Fibroblast of skin of right biceps (primary cell): ENCODE results near the gene EPHB2.
"Not testable (repeated sequence)": the region's sequence is repeated elsewhere in the genome, so short reads cannot be mapped to it uniquely, and the experiment has no call there.

Experiments used
- DNase-seq: peaks from one replicate; pipeline ENCODE4 v3.0.0-alpha.2; 2013

EPHB2 gene

GRCh38 chr1:22824466-22824865 is 113.8 kb downstream of the EPHB2 start:
- no peak for DNase-seq

GRCh38 chr1:22824975-22825374 is 114.3 kb downstream of the EPHB2 start:
- DNase-seq: no peak

- DNase-seq: peak; percentile 28
These were observed 115.0 kb downstream of the EPHB2 start for GRCh38 chr1:22825486-22826189.

- DNase-seq: peak; percentile 57
These were observed 116.3 kb downstream of the EPHB2 start for GRCh38 chr1:22826604-22827580.

GRCh38 chr1:22827666-22828483 is 117.2 kb downstream of the EPHB2 start:
- DNase-seq: peak; percentile 22

GRCh38 chr1:22828484-22829308 is 118.1 kb downstream of the EPHB2 start:
- DNase-seq: peak; percentile 30

GRCh38 chr1:22829309-22829989 is 118.8 kb downstream of the EPHB2 start:
- DNase-seq: no peak

GRCh38 chr1:22830041-22830566 is 119.5 kb downstream of the EPHB2 start:
- no peak for DNase-seq

GRCh38 chr1:22830757-22831340 is 120.2 kb downstream of the EPHB2 start:
- no peak for DNase-seq

GRCh38 chr1:22831729-22832413 is 121.2 kb downstream of the EPHB2 start:
- peak; percentile 88 for DNase-seq

GRCh38 chr1:22832414-22832786 is 121.8 kb downstream of the EPHB2 start:
- DNase-seq: peak; percentile 65

GRCh38 chr1:22833699-22834098 is 123.1 kb downstream of the EPHB2 start:
- no peak for DNase-seq

- not testable (repeated sequence) for DNase-seq
These were observed 123.8 kb downstream of the EPHB2 start for GRCh38 chr1:22834420-22834819.

- DNase-seq: peak; percentile 66
These were observed 125.1 kb downstream of the EPHB2 start for GRCh38 chr1:22835636-22836319.

GRCh38 chr1:22836850-22837249 is 126.2 kb downstream of the EPHB2 start:
- no peak for DNase-seq

- no peak for DNase-seq
These were observed 126.7 kb downstream of the EPHB2 start for GRCh38 chr1:22837332-22837731.

- no peak for DNase-seq
These were observed 128.3 kb downstream of the EPHB2 start for GRCh38 chr1:22838965-22839364.

GRCh38 chr1:22839806-22840205 is 129.2 kb downstream of the EPHB2 start:
- DNase-seq: no peak

GRCh38 chr1:22841142-22841541 is 130.5 kb downstream of the EPHB2 start:
- DNase-seq: no peak

- no peak for DNase-seq
These were observed 131.2 kb downstream of the EPHB2 start for GRCh38 chr1:22841860-22842281.
